HepG2 (cell line): ENCODE data around the gene FGF1.

Experiments used
- CTCF ChIP-seq: sonication (generic); formaldehyde crosslinking; IDR thresholded peaks from 2 replicates; pipeline ENCODE4 v1.5.0; 2020; ENCODE audit warnings: mild to moderate bottlenecking, missing genetic modification reagents, moderate library complexity
- GFI1 ChIP-seq: sonication (generic); formaldehyde crosslinking; IDR thresholded peaks from 2 replicates; pipeline ENCODE4 v1.5.0; 2020; ENCODE audit warnings: missing genetic modification reagents, mild to moderate bottlenecking, borderline replicate concordance
- GLI4 ChIP-seq: sonication (generic); formaldehyde crosslinking; IDR thresholded peaks from 2 replicates; pipeline ENCODE4 v1.5.1; 2020; ENCODE audit warnings: missing genetic modification reagents, mild to moderate bottlenecking, moderate library complexity, borderline replicate concordance
- HNF1A ChIP-seq, 2 experiments: sonication (generic) in 1 of 2; formaldehyde crosslinking in 1 of 2; IDR thresholded peaks; 2 replicates each; pipeline versions ENCODE4 v1.4.0 to v1.6.1; 2016 to 2020; ENCODE audit warnings: borderline replicate concordance in 1 of 2, low read depth in 1 of 2, mild to moderate bottlenecking in 1 of 2, missing genetic modification reagents in 1 of 2
- KLF11 ChIP-seq: IDR thresholded peaks from 2 replicates; pipeline ENCODE4 v1.6.1; 2016; ENCODE audit warnings: missing compliant biosample characterization
- MAZ ChIP-seq, 2 experiments: sonication (generic) in 1 of 2; formaldehyde crosslinking in 1 of 2; IDR thresholded peaks; 2 replicates each; pipeline versions ENCODE4 v1.5.0 to v1.6.1; 2012 to 2020; ENCODE audit warnings: low read depth in 2 of 2, mild to moderate bottlenecking in 2 of 2, borderline replicate concordance in 1 of 2, improper control_type of control experiment in 1 of 2, low read length in 1 of 2, missing genetic modification reagents in 1 of 2, moderate library complexity in 1 of 2
- POLR2AphosphoS2 ChIP-seq: IDR thresholded peaks from 2 replicates; pipeline ENCODE4 v1.6.1; 2011; ENCODE audit warnings: low read depth, low read length, improper control_type of control experiment
- RAD21 ChIP-seq: fragments of 450-650 bp; formaldehyde crosslinking; IDR thresholded peaks from 2 replicates; pipeline ENCODE4 v1.5.0; 2020; ENCODE audit warnings: mild to moderate bottlenecking
- RAD51 ChIP-seq: fragments of 450-650 bp; IDR thresholded peaks from 2 replicates; pipeline ENCODE4 v1.6.1; 2016; ENCODE audit warnings: borderline replicate concordance
- SIN3A ChIP-seq: IDR thresholded peaks from 2 replicates; pipeline ENCODE4 v1.6.1; 2011; ENCODE audit warnings: low read depth, mild to moderate bottlenecking, control low read depth, low read length, borderline replicate concordance
- SMAD1 ChIP-seq: sonication (generic); formaldehyde crosslinking; IDR thresholded peaks from 2 replicates; pipeline ENCODE4 v1.4.0; 2020; ENCODE audit warnings: missing genetic modification reagents, low read depth, mild to moderate bottlenecking, borderline replicate concordance
- TF ChIP-seq, protein P1 (sequence below), 2 experiments: IDR thresholded peaks; 2 replicates each; pipeline ENCODE4 v1.6.1; 2011 to 2012; ENCODE audit warnings: low read length in 2 of 2, borderline replicate concordance in 1 of 2, low read depth in 1 of 2, mild to moderate bottlenecking in 1 of 2, moderate library complexity in 1 of 2
- TF ChIP-seq, protein P2 (sequence below): sonication (generic); formaldehyde crosslinking; IDR thresholded peaks from 2 replicates; pipeline ENCODE4 v1.9.0; 2021; ENCODE audit warnings: missing genetic modification reagents, borderline replicate concordance
- TF ChIP-seq, protein P3 (sequence below), 2 experiments: fragments of 450-650 bp in 1 of 2; sonication (generic) in 1 of 2; formaldehyde crosslinking in 1 of 2; IDR thresholded peaks; 2 replicates each; pipeline versions ENCODE4 v1.6.1 to v1.8.0; 2016 to 2022; ENCODE audit warnings: antibody characterized with exemption in 1 of 2, mild to moderate bottlenecking in 1 of 2, missing genetic modification reagents in 1 of 2

GRCh38 chr5:142690667-142691066 lies 4.8 kb upstream of the FGF1 start:
- TF ChIP-seq POLR2AphosphoS2 (no peak), GFI1 (CRISPR knock-in tag) (no peak), SIN3A (no peak), RAD21 (CRISPR knock-in tag) (no peak), CTCF (CRISPR knock-in tag) (peak; percentile 16; the same call in 1 of the 2 replicates), KLF11 (CRISPR knock-in tag) (no peak), HNF1A (IDR thresholded peaks at IDR 0.05; ENCODE audit: low read depth) (no peak), HNF1A (CRISPR knock-in tag; IDR thresholded peaks at IDR 0.05; ENCODE audit: borderline replicate concordance) (no peak), GLI4 (CRISPR knock-in tag) (no peak), SMAD1 (CRISPR knock-in tag) (no peak), RAD51 (no peak), MAZ (IDR thresholded peaks at IDR 0.05; ENCODE audit: borderline replicate concordance, low read depth, low read length) (no peak), MAZ (CRISPR knock-in tag; IDR thresholded peaks at IDR 0.05; ENCODE audit: low read depth) (no peak)
- TF ChIP-seq, protein P1, sequence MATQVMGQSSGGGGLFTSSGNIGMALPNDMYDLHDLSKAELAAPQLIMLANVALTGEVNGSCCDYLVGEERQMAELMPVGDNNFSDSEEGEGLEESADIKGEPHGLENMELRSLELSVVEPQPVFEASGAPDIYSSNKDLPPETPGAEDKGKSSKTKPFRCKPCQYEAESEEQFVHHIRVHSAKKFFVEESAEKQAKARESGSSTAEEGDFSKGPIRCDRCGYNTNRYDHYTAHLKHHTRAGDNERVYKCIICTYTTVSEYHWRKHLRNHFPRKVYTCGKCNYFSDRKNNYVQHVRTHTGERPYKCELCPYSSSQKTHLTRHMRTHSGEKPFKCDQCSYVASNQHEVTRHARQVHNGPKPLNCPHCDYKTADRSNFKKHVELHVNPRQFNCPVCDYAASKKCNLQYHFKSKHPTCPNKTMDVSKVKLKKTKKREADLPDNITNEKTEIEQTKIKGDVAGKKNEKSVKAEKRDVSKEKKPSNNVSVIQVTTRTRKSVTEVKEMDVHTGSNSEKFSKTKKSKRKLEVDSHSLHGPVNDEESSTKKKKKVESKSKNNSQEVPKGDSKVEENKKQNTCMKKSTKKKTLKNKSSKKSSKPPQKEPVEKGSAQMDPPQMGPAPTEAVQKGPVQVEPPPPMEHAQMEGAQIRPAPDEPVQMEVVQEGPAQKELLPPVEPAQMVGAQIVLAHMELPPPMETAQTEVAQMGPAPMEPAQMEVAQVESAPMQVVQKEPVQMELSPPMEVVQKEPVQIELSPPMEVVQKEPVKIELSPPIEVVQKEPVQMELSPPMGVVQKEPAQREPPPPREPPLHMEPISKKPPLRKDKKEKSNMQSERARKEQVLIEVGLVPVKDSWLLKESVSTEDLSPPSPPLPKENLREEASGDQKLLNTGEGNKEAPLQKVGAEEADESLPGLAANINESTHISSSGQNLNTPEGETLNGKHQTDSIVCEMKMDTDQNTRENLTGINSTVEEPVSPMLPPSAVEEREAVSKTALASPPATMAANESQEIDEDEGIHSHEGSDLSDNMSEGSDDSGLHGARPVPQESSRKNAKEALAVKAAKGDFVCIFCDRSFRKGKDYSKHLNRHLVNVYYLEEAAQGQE (IDR thresholded peaks at IDR 0.05; ENCODE audit: borderline replicate concordance in 1 of 2, low read depth in 1 of 2, low read length in 2 of 2) = no peak
- TF ChIP-seq, protein P2, sequence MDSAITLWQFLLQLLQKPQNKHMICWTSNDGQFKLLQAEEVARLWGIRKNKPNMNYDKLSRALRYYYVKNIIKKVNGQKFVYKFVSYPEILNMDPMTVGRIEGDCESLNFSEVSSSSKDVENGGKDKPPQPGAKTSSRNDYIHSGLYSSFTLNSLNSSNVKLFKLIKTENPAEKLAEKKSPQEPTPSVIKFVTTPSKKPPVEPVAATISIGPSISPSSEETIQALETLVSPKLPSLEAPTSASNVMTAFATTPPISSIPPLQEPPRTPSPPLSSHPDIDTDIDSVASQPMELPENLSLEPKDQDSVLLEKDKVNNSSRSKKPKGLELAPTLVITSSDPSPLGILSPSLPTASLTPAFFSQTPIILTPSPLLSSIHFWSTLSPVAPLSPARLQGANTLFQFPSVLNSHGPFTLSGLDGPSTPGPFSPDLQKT (CRISPR knock-in tag) = no peak
- TF ChIP-seq, protein P3, sequence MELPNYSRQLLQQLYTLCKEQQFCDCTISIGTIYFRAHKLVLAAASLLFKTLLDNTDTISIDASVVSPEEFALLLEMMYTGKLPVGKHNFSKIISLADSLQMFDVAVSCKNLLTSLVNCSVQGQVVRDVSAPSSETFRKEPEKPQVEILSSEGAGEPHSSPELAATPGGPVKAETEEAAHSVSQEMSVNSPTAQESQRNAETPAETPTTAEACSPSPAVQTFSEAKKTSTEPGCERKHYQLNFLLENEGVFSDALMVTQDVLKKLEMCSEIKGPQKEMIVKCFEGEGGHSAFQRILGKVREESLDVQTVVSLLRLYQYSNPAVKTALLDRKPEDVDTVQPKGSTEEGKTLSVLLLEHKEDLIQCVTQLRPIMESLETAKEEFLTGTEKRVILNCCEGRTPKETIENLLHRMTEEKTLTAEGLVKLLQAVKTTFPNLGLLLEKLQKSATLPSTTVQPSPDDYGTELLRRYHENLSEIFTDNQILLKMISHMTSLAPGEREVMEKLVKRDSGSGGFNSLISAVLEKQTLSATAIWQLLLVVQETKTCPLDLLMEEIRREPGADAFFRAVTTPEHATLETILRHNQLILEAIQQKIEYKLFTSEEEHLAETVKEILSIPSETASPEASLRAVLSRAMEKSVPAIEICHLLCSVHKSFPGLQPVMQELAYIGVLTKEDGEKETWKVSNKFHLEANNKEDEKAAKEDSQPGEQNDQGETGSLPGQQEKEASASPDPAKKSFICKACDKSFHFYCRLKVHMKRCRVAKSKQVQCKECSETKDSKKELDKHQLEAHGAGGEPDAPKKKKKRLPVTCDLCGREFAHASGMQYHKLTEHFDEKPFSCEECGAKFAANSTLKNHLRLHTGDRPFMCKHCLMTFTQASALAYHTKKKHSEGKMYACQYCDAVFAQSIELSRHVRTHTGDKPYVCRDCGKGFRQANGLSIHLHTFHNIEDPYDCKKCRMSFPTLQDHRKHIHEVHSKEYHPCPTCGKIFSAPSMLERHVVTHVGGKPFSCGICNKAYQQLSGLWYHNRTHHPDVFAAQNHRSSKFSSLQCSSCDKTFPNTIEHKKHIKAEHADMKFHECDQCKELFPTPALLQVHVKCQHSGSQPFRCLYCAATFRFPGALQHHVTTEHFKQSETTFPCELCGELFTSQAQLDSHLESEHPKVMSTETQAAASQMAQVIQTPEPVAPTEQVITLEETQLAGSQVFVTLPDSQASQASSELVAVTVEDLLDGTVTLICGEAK (IDR thresholded peaks at IDR 0.05) = no peak
- TF ChIP-seq, protein P3 (CRISPR knock-in tag; IDR thresholded peaks at IDR 0.05) = no peak
